ENCODE results near the gene PSMB10.

PSMB10 gene

DNA sequence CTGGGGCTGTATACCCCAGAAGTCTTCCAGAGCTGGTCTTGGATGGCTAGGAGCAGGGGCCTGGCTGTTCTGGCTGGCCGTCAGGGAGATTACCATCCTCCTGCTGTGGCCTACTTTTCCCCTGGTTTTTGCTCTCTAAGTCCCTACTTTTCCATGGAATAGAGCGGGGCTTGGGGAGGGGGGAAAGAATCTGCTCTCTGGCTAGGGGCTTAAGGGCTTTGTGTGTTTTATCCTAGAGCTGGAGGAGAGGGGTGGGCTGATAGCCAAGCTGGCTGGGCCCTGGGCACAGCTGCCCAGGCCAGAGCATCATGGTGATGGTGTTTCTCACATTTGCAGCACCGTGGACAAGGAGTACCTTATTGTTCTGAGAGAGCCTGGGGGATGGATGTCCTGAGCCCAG is 48.3 kb downstream of the PSMB10 start:
- no peaks in the 10 kb centered on the region for H3K27me3 ChIP-seq (ENCODE audit: insufficient read depth, low read depth)
- H4K20me1 ChIP-seq (ENCODE audit: insufficient read depth): no peaks in the 10 kb centered on the region
- no peak overlapping the region for H2AFZ ChIP-seq (ENCODE audit: low read depth)
- H3K4me3 ChIP-seq (IDR thresholded peaks at IDR 0.05; ENCODE audit: insufficient read depth, low read depth, low read length): no peak overlapping the region
- no peak overlapping the region for H3K9ac ChIP-seq
- H3K36me3 ChIP-seq (ENCODE audit: insufficient read depth): no peaks in the 10 kb centered on the region
- TF ChIP-seq, protein P1, sequence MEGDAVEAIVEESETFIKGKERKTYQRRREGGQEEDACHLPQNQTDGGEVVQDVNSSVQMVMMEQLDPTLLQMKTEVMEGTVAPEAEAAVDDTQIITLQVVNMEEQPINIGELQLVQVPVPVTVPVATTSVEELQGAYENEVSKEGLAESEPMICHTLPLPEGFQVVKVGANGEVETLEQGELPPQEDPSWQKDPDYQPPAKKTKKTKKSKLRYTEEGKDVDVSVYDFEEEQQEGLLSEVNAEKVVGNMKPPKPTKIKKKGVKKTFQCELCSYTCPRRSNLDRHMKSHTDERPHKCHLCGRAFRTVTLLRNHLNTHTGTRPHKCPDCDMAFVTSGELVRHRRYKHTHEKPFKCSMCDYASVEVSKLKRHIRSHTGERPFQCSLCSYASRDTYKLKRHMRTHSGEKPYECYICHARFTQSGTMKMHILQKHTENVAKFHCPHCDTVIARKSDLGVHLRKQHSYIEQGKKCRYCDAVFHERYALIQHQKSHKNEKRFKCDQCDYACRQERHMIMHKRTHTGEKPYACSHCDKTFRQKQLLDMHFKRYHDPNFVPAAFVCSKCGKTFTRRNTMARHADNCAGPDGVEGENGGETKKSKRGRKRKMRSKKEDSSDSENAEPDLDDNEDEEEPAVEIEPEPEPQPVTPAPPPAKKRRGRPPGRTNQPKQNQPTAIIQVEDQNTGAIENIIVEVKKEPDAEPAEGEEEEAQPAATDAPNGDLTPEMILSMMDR (conservative IDR thresholded peaks at IDR 0.05; ENCODE audit: low read depth, low read length): no peak
- H3K4me1 ChIP-seq (ENCODE audit: low read depth, poor library complexity, severe bottlenecking): peaks cover 6% of the 10 kb centered on the region
- H3K4me2 ChIP-seq: no peak overlapping the region
- H3K27ac ChIP-seq: no peak overlapping the region
- peaks cover under 1% of the 10 kb centered on the region; the same call in 1 of the 2 replicates for H3K79me2 ChIP-seq (ENCODE audit: insufficient read depth, low read depth)

DNA sequence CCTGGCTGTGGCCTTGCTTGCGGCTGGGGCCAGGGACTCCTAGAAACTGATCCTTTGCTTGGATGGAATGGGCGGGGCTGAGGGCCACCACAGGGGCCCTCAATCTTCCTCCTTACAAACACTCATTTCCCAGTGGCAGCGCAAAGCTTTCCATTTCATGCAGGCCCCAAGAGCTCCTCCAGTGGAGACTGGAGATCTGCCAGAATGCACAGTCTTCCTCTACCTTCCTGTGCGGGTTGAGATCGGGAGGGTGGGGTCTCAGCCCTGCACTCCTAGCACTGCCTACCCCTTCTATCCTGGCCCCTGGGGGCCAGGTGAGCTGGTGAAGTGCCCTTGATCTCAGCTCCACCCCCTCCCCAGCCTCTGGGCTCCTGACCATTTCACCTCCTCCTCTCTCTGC is 50.3 kb downstream of the PSMB10 start:
- H2AFZ ChIP-seq (ENCODE audit: low read depth): no peak overlapping the region
- H3K79me2 ChIP-seq (ENCODE audit: insufficient read depth, low read depth): no peaks in the 10 kb centered on the region
- H3K9ac ChIP-seq: no peak overlapping the region
- no peak overlapping the region for H3K27ac ChIP-seq
- H3K27me3 ChIP-seq (ENCODE audit: insufficient read depth, low read depth): no peaks in the 10 kb centered on the region
- TF ChIP-seq, protein P1 (conservative IDR thresholded peaks at IDR 0.05; ENCODE audit: low read depth, low read length): no peak
- no peaks in the 10 kb centered on the region for H4K20me1 ChIP-seq (ENCODE audit: insufficient read depth)
- H3K4me2 ChIP-seq: no peak overlapping the region
- no peaks in the 10 kb centered on the region for H3K4me1 ChIP-seq (ENCODE audit: low read depth, poor library complexity, severe bottlenecking)
- no peaks in the 10 kb centered on the region for H3K36me3 ChIP-seq (ENCODE audit: insufficient read depth)
- no peak overlapping the region for H3K4me3 ChIP-seq (IDR thresholded peaks at IDR 0.05; ENCODE audit: insufficient read depth, low read depth, low read length)

DNA sequence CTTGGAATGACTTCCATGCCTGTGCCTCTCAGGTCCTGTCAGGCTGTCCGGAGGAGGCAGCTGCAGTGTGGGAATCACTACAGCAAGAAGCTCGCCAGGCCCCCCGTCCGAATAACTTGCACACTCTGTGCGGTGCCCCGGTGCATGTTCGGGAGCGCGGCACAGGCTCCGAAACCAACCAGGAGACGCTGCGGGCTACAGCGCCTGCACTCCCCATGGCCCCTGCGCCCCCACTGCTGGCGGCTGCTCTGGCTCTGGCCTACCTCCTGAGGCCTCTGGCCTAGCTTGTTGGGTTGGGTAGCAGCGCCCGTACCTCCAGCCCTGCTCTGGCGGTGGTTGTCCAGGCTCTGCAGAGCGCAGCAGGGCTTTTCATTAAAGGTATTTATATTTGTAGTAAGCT is 50.7 kb downstream of the PSMB10 start:
- Histone ChIP-seq H3K4me1 (ENCODE audit: low read depth, poor library complexity, severe bottlenecking) (no peaks in the 10 kb centered on the region), H3K4me3 (IDR thresholded peaks at IDR 0.05; ENCODE audit: insufficient read depth, low read depth, low read length) (no peak overlapping the region), H3K4me2 (no peak overlapping the region), H3K36me3 (ENCODE audit: insufficient read depth) (0 out of 2 replicates have a peak, but pooled peaks cover 4% of the 10 kb centered on the region), H3K79me2 (ENCODE audit: insufficient read depth, low read depth) (no peaks in the 10 kb centered on the region), H3K27me3 (ENCODE audit: insufficient read depth, low read depth) (no peaks in the 10 kb centered on the region), H4K20me1 (ENCODE audit: insufficient read depth) (no peaks in the 10 kb centered on the region), H3K9ac (no peak overlapping the region), H2AFZ (ENCODE audit: low read depth) (no peak overlapping the region), H3K27ac (no peak overlapping the region)
- TF ChIP-seq, protein P1 (conservative IDR thresholded peaks at IDR 0.05; ENCODE audit: low read depth, low read length): no peak

DNA sequence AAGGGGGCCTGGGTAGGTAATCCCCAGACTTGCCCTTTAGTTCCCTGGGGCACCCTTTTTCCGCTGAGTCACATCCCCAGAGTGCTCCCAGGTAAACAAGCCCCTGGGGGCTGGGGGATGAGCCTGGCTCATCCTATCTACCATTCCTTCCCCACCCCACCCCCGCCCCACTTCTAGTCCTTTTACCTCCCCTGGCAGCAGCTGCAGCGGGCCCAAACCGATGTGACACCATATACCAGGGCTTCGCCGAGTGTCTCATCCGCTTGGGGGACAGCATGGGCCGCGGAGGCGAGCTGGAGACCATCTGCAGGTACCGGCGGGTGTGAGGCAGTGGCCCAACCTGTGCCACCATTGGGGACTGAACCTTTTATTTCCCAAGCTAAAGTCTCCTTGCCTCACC is 51.1 kb downstream of the PSMB10 start:
- H3K4me2 ChIP-seq: no peak overlapping the region
- no peaks in the 10 kb centered on the region for H4K20me1 ChIP-seq (ENCODE audit: insufficient read depth)
- H3K4me1 ChIP-seq (ENCODE audit: low read depth, poor library complexity, severe bottlenecking): no peaks in the 10 kb centered on the region
- TF ChIP-seq, protein P1 (conservative IDR thresholded peaks at IDR 0.05; ENCODE audit: low read depth, low read length): no peak
- H3K79me2 ChIP-seq (ENCODE audit: insufficient read depth, low read depth): no peaks in the 10 kb centered on the region
- H3K27me3 ChIP-seq (ENCODE audit: insufficient read depth, low read depth): no peaks in the 10 kb centered on the region
- no peak overlapping the region for H3K4me3 ChIP-seq (IDR thresholded peaks at IDR 0.05; ENCODE audit: insufficient read depth, low read depth, low read length)
- no peak overlapping the region for H2AFZ ChIP-seq (ENCODE audit: low read depth)
- no peak overlapping the region for H3K27ac ChIP-seq
- H3K9ac ChIP-seq: no peak overlapping the region
- H3K36me3 ChIP-seq (ENCODE audit: insufficient read depth): 0 out of 2 replicates have a peak, but pooled peaks cover 5% of the 10 kb centered on the region
